HepG2 (cell line): ENCODE data around the gene ARG2. TPM values are rescaled to one million over a fixed set of nuclear protein-coding genes. Genes with fewer than 3 reads are reported as not detected.
A peak's percentile ranks its signal among the peaks of the same experiment; 100 is the strongest.

Source experiments
- AKAP8 ChIP-seq: sonication (generic); formaldehyde crosslinking; IDR thresholded peaks from 2 replicates; pipeline ENCODE4 v1.5.1; 2020; ENCODE audit warnings: mild to moderate bottlenecking, missing genetic modification reagents
- BRD4 ChIP-seq: sonication (generic); formaldehyde crosslinking; IDR thresholded peaks from 2 replicates; pipeline ENCODE4 v1.4.0; 2020; ENCODE audit warnings: missing genetic modification reagents
- CBFB ChIP-seq: sonication (generic); formaldehyde crosslinking; IDR thresholded peaks from 2 replicates; pipeline ENCODE4 v1.4.0; 2020; ENCODE audit warnings: missing genetic modification reagents
- GMEB2 ChIP-seq: IDR thresholded peaks from 2 replicates; pipeline ENCODE4 v1.6.1; 2016; ENCODE audit warnings: missing biosample characterization, missing genetic modification reagents, low read depth
- HES4 ChIP-seq: sonication (generic); formaldehyde crosslinking; IDR thresholded peaks from 2 replicates; pipeline ENCODE4 v1.9.0; 2021; ENCODE audit warnings: mild to moderate bottlenecking, missing genetic modification reagents, borderline replicate concordance
- HIVEP1 ChIP-seq: sonication (generic); formaldehyde crosslinking; IDR thresholded peaks from 2 replicates; pipeline ENCODE4 v1.4.0; 2020; ENCODE audit warnings: mild to moderate bottlenecking, missing genetic modification reagents
- HNF4A ChIP-seq: sonication (generic); formaldehyde crosslinking; IDR thresholded peaks from 2 replicates; pipeline ENCODE4 v1.4.0; 2020; ENCODE audit warnings: missing genetic modification reagents
- HNRNPLL ChIP-seq: fragments of 200-400 bp; formaldehyde crosslinking; IDR thresholded peaks from 2 replicates; pipeline ENCODE4 v1.6.1; 2017; ENCODE audit warnings: mild to moderate bottlenecking, low read depth, low read length; ENCODE audit not compliant: poor library complexity, severe bottlenecking
- IKZF1 ChIP-seq: fragments of 450-650 bp; IDR thresholded peaks from 2 replicates; pipeline ENCODE4 v1.7.1; 2016
- KLF6 ChIP-seq: IDR thresholded peaks from 2 replicates; pipeline ENCODE4 v1.8.0; 2016; ENCODE audit warnings: missing biosample characterization, missing genetic modification reagents
- ONECUT2 ChIP-seq: sonication (generic); formaldehyde crosslinking; IDR thresholded peaks from 2 replicates; pipeline ENCODE4 v1.4.0; 2020; ENCODE audit warnings: missing genetic modification reagents
- SMAD1 ChIP-seq: sonication (generic); formaldehyde crosslinking; IDR thresholded peaks from 2 replicates; pipeline ENCODE4 v1.4.0; 2020; ENCODE audit warnings: missing genetic modification reagents, low read depth, mild to moderate bottlenecking, borderline replicate concordance
- SPEN ChIP-seq: sonication (generic); formaldehyde crosslinking; IDR thresholded peaks from 2 replicates; pipeline ENCODE4 v1.5.1; 2020; ENCODE audit warnings: low read depth, mild to moderate bottlenecking, missing genetic modification reagents
- TCF7 ChIP-seq: sonication (generic); IDR thresholded peaks from 2 replicates; pipeline ENCODE4 v1.6.1; 2016; ENCODE audit warnings: antibody characterized with exemption, low read depth
- ZFAT ChIP-seq: sonication (generic); formaldehyde crosslinking; conservative IDR thresholded peaks from 2 replicates; pipeline ENCODE4 v1.8.1; 2023; ENCODE audit warnings: missing genetic modification reagents, inconsistent platforms
- ZFP1 ChIP-seq: IDR thresholded peaks from 2 replicates; pipeline ENCODE4 v1.6.1; 2016
- ZNF274 ChIP-seq: sonication (generic); formaldehyde crosslinking; IDR thresholded peaks from 2 replicates; pipeline ENCODE4 v1.5.1; 2020; ENCODE audit warnings: mild to moderate bottlenecking, missing genetic modification reagents
- ZNF296 ChIP-seq: sonication (generic); formaldehyde crosslinking; conservative IDR thresholded peaks from 2 replicates; pipeline ENCODE4 v1.5.0; 2020; ENCODE audit warnings: mild to moderate bottlenecking, missing genetic modification reagents
- ZNF414 ChIP-seq: sonication (generic); formaldehyde crosslinking; IDR thresholded peaks from 2 replicates; pipeline ENCODE4 v1.5.0; 2020; ENCODE audit warnings: missing genetic modification reagents
- ZNF430 ChIP-seq: sonication (generic); formaldehyde crosslinking; IDR thresholded peaks from 2 replicates; pipeline ENCODE4 v1.9.0; 2021; ENCODE audit warnings: mild to moderate bottlenecking, missing genetic modification reagents
- ZNF546 ChIP-seq: sonication (generic); formaldehyde crosslinking; conservative IDR thresholded peaks from 2 replicates; pipeline ENCODE4 v1.8.1; 2023; ENCODE audit warnings: mild to moderate bottlenecking, missing genetic modification reagents
- ZSCAN31 ChIP-seq: sonication (generic); formaldehyde crosslinking; IDR thresholded peaks from 2 replicates; pipeline ENCODE4 v1.5.0; 2020; ENCODE audit warnings: low read depth, mild to moderate bottlenecking, missing genetic modification reagents
- ZZZ3 ChIP-seq: sonication (generic); formaldehyde crosslinking; IDR thresholded peaks from 2 replicates; pipeline ENCODE4 v1.4.0; 2020; ENCODE audit warnings: missing genetic modification reagents, mild to moderate bottlenecking, borderline replicate concordance
- polyA plus RNA-seq, 8 experiments: library from polyadenylated mRNA; depleted of rRNA in 3 of 8; stranded (reverse) in 7 of 8; unstranded in 1 of 8; fragments of >200 nt; fragmentation: Illumina TruSeq in 4 of 8; extraction: Trizol in 4 of 8; gene quantifications; 2 replicates each; pipeline versions ENCODE4 v1.2.1 to v1.2.3, GENCODE V29; 2011 to 2016; ENCODE audit warnings: low read depth in 4 of 8, missing spikeins in 1 of 8, mixed read lengths in 1 of 8; ENCODE audit not compliant: insufficient read depth in 1 of 8
- total RNA-seq, 5 experiments: library from RNA; depleted of rRNA; stranded (reverse); fragments of >200 nt; fragmentation: Illumina TruSeq; extraction: Trizol; gene quantifications; 2 replicates each; pipeline ENCODE4 v1.2.3, GENCODE V29; 2016; ENCODE audit warnings: low read depth in 1 of 5
- TF ChIP-seq, protein P1 (sequence below): sonication (generic); formaldehyde crosslinking; conservative IDR thresholded peaks from 2 replicates; pipeline ENCODE4 v1.8.0; 2022; ENCODE audit warnings: missing genetic modification reagents
- TF ChIP-seq, protein P2 (sequence below): sonication (generic); formaldehyde crosslinking; IDR thresholded peaks from 2 replicates; pipeline ENCODE4 v1.8.0; 2022; ENCODE audit warnings: missing genetic modification reagents, mild to moderate bottlenecking, borderline replicate concordance
- TF ChIP-seq, protein P3 (sequence below): sonication (generic); formaldehyde crosslinking; IDR thresholded peaks from 2 replicates; pipeline ENCODE4 v1.4.0; 2020; ENCODE audit warnings: mild to moderate bottlenecking, missing genetic modification reagents, borderline replicate concordance

ARG2 gene
- total and polyA plus RNA-seq, 2 of the 13 experiments (the other 11 are each of a cell fraction or from before 2014, with no cell fraction given): 37.5 to 73.6 TPM

- no peak for TF ChIP-seq HES4
- no peak for TF ChIP-seq ZNF430
- TF ChIP-seq ONECUT2 (CRISPR knock-in tag): no peak
- TF ChIP-seq, protein P1, sequence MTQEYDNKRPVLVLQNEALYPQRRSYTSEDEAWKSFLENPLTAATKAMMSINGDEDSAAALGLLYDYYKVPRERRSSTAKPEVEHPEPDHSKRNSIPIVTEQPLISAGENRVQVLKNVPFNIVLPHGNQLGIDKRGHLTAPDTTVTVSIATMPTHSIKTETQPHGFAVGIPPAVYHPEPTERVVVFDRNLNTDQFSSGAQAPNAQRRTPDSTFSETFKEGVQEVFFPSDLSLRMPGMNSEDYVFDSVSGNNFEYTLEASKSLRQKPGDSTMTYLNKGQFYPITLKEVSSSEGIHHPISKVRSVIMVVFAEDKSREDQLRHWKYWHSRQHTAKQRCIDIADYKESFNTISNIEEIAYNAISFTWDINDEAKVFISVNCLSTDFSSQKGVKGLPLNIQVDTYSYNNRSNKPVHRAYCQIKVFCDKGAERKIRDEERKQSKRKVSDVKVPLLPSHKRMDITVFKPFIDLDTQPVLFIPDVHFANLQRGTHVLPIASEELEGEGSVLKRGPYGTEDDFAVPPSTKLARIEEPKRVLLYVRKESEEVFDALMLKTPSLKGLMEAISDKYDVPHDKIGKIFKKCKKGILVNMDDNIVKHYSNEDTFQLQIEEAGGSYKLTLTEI (CRISPR knock-in tag): no peak
- TF ChIP-seq ZNF546 (CRISPR knock-in tag): no peak
- no peak for TF ChIP-seq HNF4A (CRISPR knock-in tag)
- no peak for TF ChIP-seq HNRNPLL
- TF ChIP-seq ZSCAN31 (CRISPR knock-in tag): no peak
- no peak for TF ChIP-seq IKZF1
- no peak for TF ChIP-seq GMEB2
- TF ChIP-seq, protein P2, sequence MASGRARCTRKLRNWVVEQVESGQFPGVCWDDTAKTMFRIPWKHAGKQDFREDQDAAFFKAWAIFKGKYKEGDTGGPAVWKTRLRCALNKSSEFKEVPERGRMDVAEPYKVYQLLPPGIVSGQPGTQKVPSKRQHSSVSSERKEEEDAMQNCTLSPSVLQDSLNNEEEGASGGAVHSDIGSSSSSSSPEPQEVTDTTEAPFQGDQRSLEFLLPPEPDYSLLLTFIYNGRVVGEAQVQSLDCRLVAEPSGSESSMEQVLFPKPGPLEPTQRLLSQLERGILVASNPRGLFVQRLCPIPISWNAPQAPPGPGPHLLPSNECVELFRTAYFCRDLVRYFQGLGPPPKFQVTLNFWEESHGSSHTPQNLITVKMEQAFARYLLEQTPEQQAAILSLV (CRISPR knock-in tag): no peak
- TF ChIP-seq ZNF296 (CRISPR knock-in tag): no peak
- TF ChIP-seq ZFAT (CRISPR knock-in tag): no peak
- no peak for TF ChIP-seq SMAD1
- no peak for TF ChIP-seq TCF7
- no peak for TF ChIP-seq ZNF274 (CRISPR knock-in tag)
- TF ChIP-seq SPEN (CRISPR knock-in tag): no peak
- no peak for TF ChIP-seq BRD4 (CRISPR knock-in tag)
- TF ChIP-seq ZZZ3 (CRISPR knock-in tag): no peak
- no peak for TF ChIP-seq AKAP8 (CRISPR knock-in tag)
- no peak for TF ChIP-seq CBFB (CRISPR knock-in tag)
- no peak; the same call in 1 of the 2 replicates for TF ChIP-seq KLF6 (CRISPR knock-in tag)
- TF ChIP-seq, protein P3, sequence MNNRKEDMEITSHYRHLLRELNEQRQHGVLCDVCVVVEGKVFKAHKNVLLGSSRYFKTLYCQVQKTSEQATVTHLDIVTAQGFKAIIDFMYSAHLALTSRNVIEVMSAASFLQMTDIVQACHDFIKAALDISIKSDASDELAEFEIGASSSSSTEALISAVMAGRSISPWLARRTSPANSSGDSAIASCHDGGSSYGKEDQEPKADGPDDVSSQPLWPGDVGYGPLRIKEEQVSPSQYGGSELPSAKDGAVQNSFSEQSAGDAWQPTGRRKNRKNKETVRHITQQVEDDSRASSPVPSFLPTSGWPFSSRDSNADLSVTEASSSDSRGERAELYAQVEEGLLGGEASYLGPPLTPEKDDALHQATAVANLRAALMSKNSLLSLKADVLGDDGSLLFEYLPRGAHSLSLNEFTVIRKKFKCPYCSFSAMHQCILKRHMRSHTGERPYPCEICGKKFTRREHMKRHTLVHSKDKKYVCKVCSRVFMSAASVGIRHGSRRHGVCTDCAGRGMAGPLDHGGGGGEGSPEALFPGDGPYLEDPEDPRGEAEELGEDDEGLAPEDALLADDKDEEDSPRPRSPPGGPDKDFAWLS: no peak
- no peak for TF ChIP-seq HIVEP1 (CRISPR knock-in tag)
- TF ChIP-seq ZNF414 (CRISPR knock-in tag): peak; percentile 51; the same call in 1 of the 2 replicates
- TF ChIP-seq ZFP1 (CRISPR knock-in tag): no peak
Measured at GRCh38 chr14:67695394-67695949, 75.8 kb downstream of the ARG2 start, which contains the start of gene RDH11 (continued).
